Neural cell (in vitro differentiated cells): ENCODE data around the gene TBC1D8. TPM values are rescaled to one million over a fixed set of nuclear protein-coding genes. Genes with fewer than 3 reads are reported as not detected.

Experiments
- H2AFZ ChIP-seq: fragments of 200-600, 300-800 bp; sonication (generic), shearing (Covaris generic); 2 replicates; pipeline ENCODE4 v1.6.0; 2014; ENCODE audit warnings: low read depth, mild to moderate bottlenecking, antibody characterized with exemption, low read length, moderate library complexity
- H3F3A ChIP-seq: fragments of 200-600 bp; shearing (Covaris generic); 2 replicates; pipeline ENCODE4 v1.6.1; 2016; ENCODE audit warnings: mild to moderate bottlenecking, moderate library complexity, mixed read lengths, antibody characterized with exemption, low read length; ENCODE audit not compliant: insufficient read depth, poor library complexity, severe bottlenecking
- H3K27ac ChIP-seq: fragments of 200-600, 300-800 bp; sonication (generic), shearing (Covaris generic); 2 replicates; pipeline ENCODE4 v1.5.1; 2014; ENCODE audit warnings: mild to moderate bottlenecking, low read length, moderate library complexity
- H3K27me3 ChIP-seq: fragments of 300-800, 200-600 bp; sonication (generic), shearing (Covaris generic); 2 replicates; pipeline ENCODE4 v1.6.0; 2014; ENCODE audit warnings: mild to moderate bottlenecking, low read depth, low read length, moderate library complexity; ENCODE audit not compliant: insufficient read depth
- H3K36me3 ChIP-seq: fragments of 300-800, 200-600 bp; sonication (generic), shearing (Covaris generic); 2 replicates; pipeline ENCODE4 v1.5.1; 2014; ENCODE audit warnings: mild to moderate bottlenecking, antibody characterized with exemption, low read length, moderate library complexity; ENCODE audit not compliant: insufficient read depth
- H3K4me2 ChIP-seq: fragments of 300-800, 200-600 bp; sonication (generic), shearing (Covaris generic); 2 replicates; pipeline ENCODE4 v1.6.0; 2014; ENCODE audit warnings: mild to moderate bottlenecking, low read length
- H3K4me3 ChIP-seq: fragments of 300-800, 200-600 bp; sonication (generic), shearing (Covaris generic); 2 replicates; pipeline ENCODE4 v1.5.1; 2014; ENCODE audit warnings: mild to moderate bottlenecking, low read length, moderate library complexity
- H3K79me2 ChIP-seq: fragments of 200-600 bp; shearing (Covaris generic); replicated peaks from 2 replicates; pipeline ENCODE4 v1.6.0; 2014; ENCODE audit warnings: mild to moderate bottlenecking, low read length, moderate library complexity; ENCODE audit not compliant: insufficient read depth
- H3K9ac ChIP-seq: fragments of 300-800, 200-600 bp; sonication (generic), shearing (Covaris generic); 2 replicates; pipeline ENCODE4 v1.6.1; 2016; ENCODE audit warnings: mild to moderate bottlenecking, low read length, mixed read lengths
- H3K9me2 ChIP-seq: fragments of 200-600 bp; shearing (Covaris generic); 2 replicates; pipeline ENCODE4 v1.6.1; 2016; ENCODE audit warnings: mild to moderate bottlenecking, low read length, mixed read lengths; ENCODE audit not compliant: insufficient read depth
- H3K9me3 ChIP-seq: fragments of 200-600, 300-800 bp; sonication (generic), shearing (Covaris generic); 2 replicates; pipeline ENCODE4 v1.6.1; 2016; ENCODE audit warnings: mild to moderate bottlenecking, mixed run types, low read length, moderate library complexity, mixed read lengths
- H4K20me1 ChIP-seq: fragments of 200-600 bp; shearing (Covaris generic); 2 replicates; pipeline ENCODE4 v1.6.1; 2016; ENCODE audit warnings: mild to moderate bottlenecking, mixed run types; ENCODE audit not compliant: insufficient read depth
- EP300 ChIP-seq: fragments of 450-650 bp; conservative IDR thresholded peaks from 2 replicates; pipeline ENCODE4 v1.6.1; 2014; ENCODE audit warnings: antibody characterized with exemption, mild to moderate bottlenecking, moderate library complexity; ENCODE audit not compliant: poor library complexity, severe bottlenecking
- EZH2 ChIP-seq: fragments of 200-600, 300-800 bp; shearing (Covaris generic), sonication (generic); IDR thresholded peaks from 2 replicates; pipeline ENCODE4 v1.6.1; 2014; ENCODE audit warnings: antibody characterized with exemption, low read length, borderline replicate concordance, mild to moderate bottlenecking; ENCODE audit not compliant: insufficient read depth, poor library complexity, severe bottlenecking
- MXI1 ChIP-seq: fragments of 450-650 bp; conservative IDR thresholded peaks from 2 replicates; pipeline ENCODE4 v1.6.1; 2014; ENCODE audit warnings: antibody characterized with exemption, mild to moderate bottlenecking; ENCODE audit not compliant: poor library complexity, severe bottlenecking
- POLR2AphosphoS5 ChIP-seq: IDR thresholded peaks from 2 replicates; pipeline ENCODE4 v1.6.1; 2012
- RAD21 ChIP-seq: fragments of 450-650 bp; conservative IDR thresholded peaks from 2 replicates; pipeline ENCODE4 v1.6.1; 2014; ENCODE audit warnings: antibody characterized with exemption, mild to moderate bottlenecking, moderate library complexity
- SMC3 ChIP-seq: fragments of 450-650 bp; conservative IDR thresholded peaks from 2 replicates; pipeline ENCODE4 v1.6.1; 2014; ENCODE audit warnings: antibody characterized with exemption, mild to moderate bottlenecking, moderate library complexity; ENCODE audit not compliant: poor library complexity
- TAF1 ChIP-seq: IDR thresholded peaks from 2 replicates; pipeline ENCODE4 v1.6.1; 2012; ENCODE audit warnings: low read depth
- polyA plus RNA-seq: library from polyadenylated mRNA; depleted of rRNA; stranded (reverse); fragments of >200 nt; gene quantifications from 2 replicates; pipeline ENCODE4 v1.2.3, GENCODE V29; 2014
- TF ChIP-seq, protein P1 (sequence below): fragments of 450-650 bp; IDR thresholded peaks from 2 replicates; pipeline ENCODE4 v1.5.1; 2014; ENCODE audit warnings: antibody characterized with exemption, mild to moderate bottlenecking, moderate library complexity; ENCODE audit not compliant: poor library complexity, severe bottlenecking
- TF ChIP-seq, protein P2 (sequence below): IDR thresholded peaks from 2 replicates; pipeline ENCODE4 v1.6.1; 2012; ENCODE audit warnings: borderline replicate concordance

The TBC1D8 gene
- polyA plus RNA-seq, 1 donor from 2014 or later, result 5.3 TPM

DNA sequence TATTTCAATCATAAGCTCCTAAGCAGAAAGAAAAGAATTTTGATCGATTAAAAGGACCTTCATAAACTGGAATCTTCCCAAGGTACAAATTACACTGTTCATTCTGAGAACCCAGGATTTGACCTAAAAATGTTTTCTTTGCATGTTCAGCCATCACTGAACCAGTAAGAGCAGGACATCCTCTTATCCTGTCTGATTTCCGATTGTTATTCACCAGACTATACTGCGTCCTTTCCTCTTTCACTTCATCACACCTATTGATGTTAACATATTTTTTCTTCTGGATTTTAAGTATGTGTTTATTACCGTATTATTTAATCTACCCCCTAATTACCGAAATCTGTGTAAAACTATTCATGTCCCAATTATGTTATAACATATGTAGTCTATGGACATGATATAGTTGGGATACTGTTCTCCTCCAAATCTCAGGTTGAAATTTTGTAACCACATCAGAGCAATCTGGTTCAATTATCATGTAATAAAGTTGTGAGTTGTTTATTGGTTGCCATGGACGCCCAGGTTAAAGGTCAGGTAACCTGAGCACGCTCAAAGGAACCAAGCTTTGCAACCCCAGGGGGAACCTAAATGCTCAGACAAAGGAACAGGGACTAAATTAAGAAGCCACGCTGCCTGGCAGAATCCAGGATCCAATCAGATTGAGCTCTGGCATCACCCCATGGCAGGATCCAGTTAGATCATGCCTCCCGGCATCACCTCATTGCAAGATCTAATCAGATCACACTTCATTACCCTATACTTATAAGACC lies 11.6 kb upstream of the TBC1D8 start:
- Histone ChIP-seq H3K4me2 (no peak overlapping the region), H2AFZ (no peak overlapping the region), H3K9me3 (no peaks in the 10 kb centered on the region), H3K36me3 (no peaks in the 10 kb centered on the region), H3K9ac (no peak overlapping the region), H3K4me3 (no peak overlapping the region), H3K9me2 (no peaks in the 10 kb centered on the region), H3K27me3 (no peaks in the 10 kb centered on the region), H3F3A (no peaks in the 10 kb centered on the region), H4K20me1 (no peaks in the 10 kb centered on the region), H3K79me2 (no peaks in the 10 kb centered on the region), H3K27ac (no peak overlapping the region)
- TF ChIP-seq, protein P1, sequence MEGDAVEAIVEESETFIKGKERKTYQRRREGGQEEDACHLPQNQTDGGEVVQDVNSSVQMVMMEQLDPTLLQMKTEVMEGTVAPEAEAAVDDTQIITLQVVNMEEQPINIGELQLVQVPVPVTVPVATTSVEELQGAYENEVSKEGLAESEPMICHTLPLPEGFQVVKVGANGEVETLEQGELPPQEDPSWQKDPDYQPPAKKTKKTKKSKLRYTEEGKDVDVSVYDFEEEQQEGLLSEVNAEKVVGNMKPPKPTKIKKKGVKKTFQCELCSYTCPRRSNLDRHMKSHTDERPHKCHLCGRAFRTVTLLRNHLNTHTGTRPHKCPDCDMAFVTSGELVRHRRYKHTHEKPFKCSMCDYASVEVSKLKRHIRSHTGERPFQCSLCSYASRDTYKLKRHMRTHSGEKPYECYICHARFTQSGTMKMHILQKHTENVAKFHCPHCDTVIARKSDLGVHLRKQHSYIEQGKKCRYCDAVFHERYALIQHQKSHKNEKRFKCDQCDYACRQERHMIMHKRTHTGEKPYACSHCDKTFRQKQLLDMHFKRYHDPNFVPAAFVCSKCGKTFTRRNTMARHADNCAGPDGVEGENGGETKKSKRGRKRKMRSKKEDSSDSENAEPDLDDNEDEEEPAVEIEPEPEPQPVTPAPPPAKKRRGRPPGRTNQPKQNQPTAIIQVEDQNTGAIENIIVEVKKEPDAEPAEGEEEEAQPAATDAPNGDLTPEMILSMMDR, result no peak
- TF ChIP-seq, protein P2, sequence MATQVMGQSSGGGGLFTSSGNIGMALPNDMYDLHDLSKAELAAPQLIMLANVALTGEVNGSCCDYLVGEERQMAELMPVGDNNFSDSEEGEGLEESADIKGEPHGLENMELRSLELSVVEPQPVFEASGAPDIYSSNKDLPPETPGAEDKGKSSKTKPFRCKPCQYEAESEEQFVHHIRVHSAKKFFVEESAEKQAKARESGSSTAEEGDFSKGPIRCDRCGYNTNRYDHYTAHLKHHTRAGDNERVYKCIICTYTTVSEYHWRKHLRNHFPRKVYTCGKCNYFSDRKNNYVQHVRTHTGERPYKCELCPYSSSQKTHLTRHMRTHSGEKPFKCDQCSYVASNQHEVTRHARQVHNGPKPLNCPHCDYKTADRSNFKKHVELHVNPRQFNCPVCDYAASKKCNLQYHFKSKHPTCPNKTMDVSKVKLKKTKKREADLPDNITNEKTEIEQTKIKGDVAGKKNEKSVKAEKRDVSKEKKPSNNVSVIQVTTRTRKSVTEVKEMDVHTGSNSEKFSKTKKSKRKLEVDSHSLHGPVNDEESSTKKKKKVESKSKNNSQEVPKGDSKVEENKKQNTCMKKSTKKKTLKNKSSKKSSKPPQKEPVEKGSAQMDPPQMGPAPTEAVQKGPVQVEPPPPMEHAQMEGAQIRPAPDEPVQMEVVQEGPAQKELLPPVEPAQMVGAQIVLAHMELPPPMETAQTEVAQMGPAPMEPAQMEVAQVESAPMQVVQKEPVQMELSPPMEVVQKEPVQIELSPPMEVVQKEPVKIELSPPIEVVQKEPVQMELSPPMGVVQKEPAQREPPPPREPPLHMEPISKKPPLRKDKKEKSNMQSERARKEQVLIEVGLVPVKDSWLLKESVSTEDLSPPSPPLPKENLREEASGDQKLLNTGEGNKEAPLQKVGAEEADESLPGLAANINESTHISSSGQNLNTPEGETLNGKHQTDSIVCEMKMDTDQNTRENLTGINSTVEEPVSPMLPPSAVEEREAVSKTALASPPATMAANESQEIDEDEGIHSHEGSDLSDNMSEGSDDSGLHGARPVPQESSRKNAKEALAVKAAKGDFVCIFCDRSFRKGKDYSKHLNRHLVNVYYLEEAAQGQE, result no peak
- TF ChIP-seq TAF1 (no peak), EP300 (no peak), SMC3 (no peak), POLR2AphosphoS5 (no peak), EZH2 (no peak), RAD21 (no peak), MXI1 (no peak)

DNA sequence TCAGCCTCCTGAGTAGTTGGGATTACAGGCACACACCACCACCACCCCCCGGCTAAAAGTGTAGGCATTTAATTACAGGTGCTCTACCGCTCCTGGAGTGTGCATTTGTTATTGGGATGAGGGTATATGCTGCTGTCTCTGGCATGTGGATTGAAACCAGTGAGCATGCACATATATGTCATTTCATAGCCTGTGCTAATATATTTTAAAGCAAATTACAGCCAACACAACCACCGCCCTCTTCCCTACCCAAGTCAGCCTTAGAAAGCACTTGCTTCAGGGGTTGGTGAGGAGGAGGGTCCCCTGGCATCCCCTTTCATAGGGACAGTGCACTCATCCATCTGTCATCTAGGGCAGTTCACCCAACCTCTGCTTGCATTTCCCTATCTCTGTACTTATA lies 10.5 kb upstream of the TBC1D8 start:
- Histone ChIP-seq H3F3A (no peaks in the 10 kb centered on the region), H3K9me3 (no peaks in the 10 kb centered on the region), H3K9ac (no peak overlapping the region), H3K27ac (no peak overlapping the region), H3K4me2 (no peak overlapping the region), H2AFZ (no peak overlapping the region), H3K79me2 (no peaks in the 10 kb centered on the region), H3K4me3 (no peak overlapping the region), H4K20me1 (no peaks in the 10 kb centered on the region), H3K27me3 (no peaks in the 10 kb centered on the region), H3K9me2 (no peaks in the 10 kb centered on the region), H3K36me3 (no peaks in the 10 kb centered on the region)
- TF ChIP-seq RAD21, result no peak
- no peak for TF ChIP-seq EP300
- no peak for TF ChIP-seq SMC3
- TF ChIP-seq MXI1, result no peak
- TF ChIP-seq EZH2, result no peak
- TF ChIP-seq, protein P2, result no peak
- TF ChIP-seq TAF1, result no peak
- TF ChIP-seq POLR2AphosphoS5, result no peak
- TF ChIP-seq, protein P1, result no peak
